ENCODE results near the gene FES.
"Not testable (repeated sequence)": the region's sequence is repeated elsewhere in the genome, so short reads cannot be mapped to it uniquely, and the experiment has no call there.

Gene FES

DNA sequence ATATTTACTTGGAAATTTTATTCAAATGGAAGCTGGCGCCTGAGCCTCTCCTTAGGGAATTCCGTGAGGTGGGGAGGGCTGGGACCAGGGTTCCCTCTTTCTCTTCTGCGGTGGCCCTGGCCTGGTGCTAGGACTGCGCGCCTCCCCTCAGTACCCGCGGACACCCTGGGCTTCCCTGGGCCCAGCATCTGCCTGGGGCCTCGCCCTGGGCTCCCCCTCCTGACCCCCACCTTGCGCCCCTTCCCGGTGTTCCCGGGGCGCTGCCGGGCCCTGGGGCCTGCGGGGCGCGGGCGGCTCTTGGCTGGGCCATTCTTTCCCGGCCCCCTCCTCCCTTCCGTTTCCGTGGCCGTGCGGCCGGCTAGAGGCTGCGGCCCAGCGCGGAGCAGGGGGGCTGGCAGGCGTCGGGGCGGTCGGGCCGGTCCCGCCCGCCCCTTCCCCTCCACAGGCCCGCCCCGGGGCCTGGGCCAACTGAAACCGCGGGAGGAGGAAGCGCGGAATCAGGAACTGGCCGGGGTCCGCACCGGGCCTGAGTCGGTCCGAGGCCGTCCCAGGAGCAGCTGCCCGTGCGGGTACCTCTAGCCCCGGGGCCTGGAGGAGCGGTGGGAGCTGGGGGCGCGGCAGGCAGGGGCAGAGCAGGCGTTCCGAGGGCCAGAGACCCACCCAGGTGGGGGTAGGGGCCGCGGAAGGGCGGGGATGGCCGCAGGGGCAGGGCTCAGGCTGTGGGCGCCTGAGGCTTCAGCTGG, at the start of gene FES:
FES (plus strand) TSS at position 529 of the 743 bp plus-strand sequence. CDS start 542 bp downstream, outside the sequence.
- no peak for DNase-seq (ENCODE audit: low read depth in 1 of 2, low spot score in 1 of 2)

DNA sequence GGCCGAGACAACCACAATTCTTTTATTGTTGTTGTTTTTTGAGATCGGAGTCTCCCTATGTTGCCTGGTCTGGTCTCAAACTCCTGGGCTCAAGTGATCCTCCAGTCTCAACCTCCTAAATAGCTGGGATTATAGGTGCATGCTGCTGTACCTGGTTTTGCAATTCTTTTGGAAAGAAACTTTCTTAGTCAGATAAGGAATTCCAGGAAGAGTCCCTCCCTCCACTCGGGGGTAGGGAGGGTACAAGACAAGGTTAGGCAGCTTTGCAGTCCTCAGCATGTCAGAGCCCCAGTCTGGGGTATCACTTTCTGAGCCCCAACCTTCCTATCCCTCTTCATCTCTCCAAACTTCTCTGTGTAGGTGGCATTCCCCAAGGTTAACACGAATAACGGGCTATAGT, 49.7 kb upstream of the FES start:
- no peak for DNase-seq (ENCODE audit: low read depth in 1 of 2, low spot score in 1 of 2)

- no peak for DNase-seq (ENCODE audit: low read depth in 1 of 2, low spot score in 1 of 2)
Observed at GRCh38 chr15:90836296-90836871, 47.9 kb upstream of the FES start.

- DNase-seq (ENCODE audit: low read depth in 1 of 2, low spot score in 1 of 2) = no peak
Observed at GRCh38 chr15:90837094-90837493, 47.2 kb upstream of the FES start.

DNA sequence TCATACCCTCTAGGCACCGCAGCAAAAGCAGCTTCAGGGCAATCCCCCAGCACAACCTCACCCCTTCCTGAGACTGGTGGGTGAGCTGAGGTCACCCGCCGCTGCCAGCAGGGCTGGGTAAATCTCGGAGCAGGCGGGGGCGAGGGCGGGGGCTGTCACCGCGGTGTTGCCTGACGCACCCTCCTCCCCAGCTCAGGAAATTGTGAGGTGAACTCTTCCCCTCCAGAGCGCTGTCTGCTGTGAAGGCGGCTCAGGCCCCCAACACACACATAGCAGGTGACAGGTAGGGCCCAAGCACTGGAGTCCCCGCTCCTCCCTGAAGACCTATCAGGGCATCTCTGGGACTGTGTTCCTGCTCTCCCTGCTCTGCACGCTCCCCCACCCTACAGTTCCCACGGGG, 46.2 kb upstream of the FES start:
- peak; percentile 59 to 70 for DNase-seq (ENCODE audit: low read depth in 1 of 2, low spot score in 1 of 2)

DNA sequence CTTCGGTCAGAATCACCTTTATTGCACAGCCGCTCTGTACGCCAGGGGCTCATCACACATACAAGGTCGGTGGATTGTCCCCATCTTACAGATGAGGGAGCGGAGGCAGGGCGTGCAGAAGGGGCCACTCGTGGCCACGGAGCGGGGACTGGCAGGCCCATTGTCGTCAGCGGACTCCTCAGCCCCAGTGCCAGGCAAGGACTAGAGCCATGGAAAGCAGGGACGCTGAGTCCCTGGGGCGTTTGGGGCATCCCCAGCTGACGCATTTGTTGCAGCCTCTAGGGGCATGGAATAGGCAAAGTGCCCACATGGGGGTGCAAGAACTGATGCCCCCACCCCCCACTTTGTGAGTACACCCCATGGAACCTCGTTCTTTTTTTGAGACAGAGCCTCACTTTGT, 45.8 kb upstream of the FES start:
- DNase-seq (ENCODE audit: low read depth in 1 of 2, low spot score in 1 of 2) = no peak

- no peak for DNase-seq (ENCODE audit: low read depth in 1 of 2, low spot score in 1 of 2)
Observed at GRCh38 chr15:90839187-90840071, 44.9 kb upstream of the FES start.

- DNase-seq (ENCODE audit: low read depth in 1 of 2, low spot score in 1 of 2) = no peak
Observed at GRCh38 chr15:90840157-90840855, 44.0 kb upstream of the FES start.

DNA sequence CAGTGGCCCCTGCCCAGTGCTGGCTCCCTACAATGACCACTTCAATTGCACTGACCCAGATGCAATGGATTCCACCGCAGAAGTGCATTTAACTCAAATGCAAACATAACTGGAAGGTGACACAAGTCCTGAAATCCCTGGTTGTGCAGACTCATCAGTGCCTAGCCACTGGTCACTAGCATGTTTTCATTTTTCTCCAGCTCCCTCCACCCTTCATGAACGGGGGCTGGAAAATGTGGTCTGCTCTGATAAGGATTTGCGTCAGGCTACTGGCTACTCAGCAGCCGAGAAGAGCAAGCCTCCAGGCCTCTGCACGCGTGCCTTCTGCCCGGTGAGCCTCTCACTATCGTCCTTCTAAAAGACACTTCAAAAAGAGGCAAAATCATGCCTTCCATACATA, 43.4 kb upstream of the FES start:
- DNase-seq (ENCODE audit: low read depth in 1 of 2, low spot score in 1 of 2) = no peak

GRCh38 chr15:90844696-90845095, 39.6 kb upstream of the FES start:
- DNase-seq (ENCODE audit: low read depth in 1 of 2, low spot score in 1 of 2) = no peak

DNA sequence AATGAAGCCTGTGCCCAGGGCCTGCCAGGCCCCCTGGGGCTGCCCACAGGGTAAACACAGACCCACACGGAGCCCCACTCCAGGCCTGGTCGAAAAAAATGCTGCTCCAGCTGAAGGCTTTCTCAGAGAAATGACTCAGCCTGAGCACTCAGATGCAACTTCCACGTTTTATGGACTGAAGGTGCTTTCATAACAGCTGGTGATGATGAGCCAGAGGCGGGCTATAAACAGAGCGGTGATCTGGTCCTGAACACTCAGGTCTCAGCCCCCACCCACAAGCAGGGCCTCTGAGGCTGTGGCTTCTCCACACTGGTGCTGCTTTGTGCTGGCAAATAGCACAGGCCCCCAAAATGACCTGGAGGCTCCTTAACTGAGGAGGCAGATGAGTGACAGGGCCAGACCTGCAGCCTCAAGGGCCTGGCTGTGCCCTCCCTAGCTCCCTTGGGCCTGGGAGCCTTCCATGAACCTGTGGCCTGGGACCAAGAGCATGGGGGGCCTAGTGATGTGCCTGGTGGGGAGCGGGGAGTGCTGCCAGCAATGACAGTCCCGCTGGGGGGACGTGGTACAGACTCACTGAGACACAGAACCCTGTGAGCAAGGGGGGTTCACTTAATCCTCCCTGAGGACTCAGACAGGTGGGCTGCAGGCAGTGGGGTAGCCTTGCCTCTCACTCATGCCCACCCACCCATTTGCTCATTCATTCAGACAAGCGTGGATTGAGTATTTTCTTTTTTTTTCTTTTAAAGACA, 38.9 kb upstream of the FES start:
- DNase-seq (ENCODE audit: low read depth in 1 of 2, low spot score in 1 of 2) = no peak

GRCh38 chr15:90849424-90849823, 34.9 kb upstream of the FES start:
- DNase-seq (ENCODE audit: low read depth in 1 of 2, low spot score in 1 of 2) = not testable (repeated sequence)

- no peak for DNase-seq (ENCODE audit: low read depth in 1 of 2, low spot score in 1 of 2)
Observed at GRCh38 chr15:90851114-90851513, 33.2 kb upstream of the FES start.

- no peak for DNase-seq (ENCODE audit: low read depth in 1 of 2, low spot score in 1 of 2)
Observed at GRCh38 chr15:90851940-90852339, 32.4 kb upstream of the FES start.

DNA sequence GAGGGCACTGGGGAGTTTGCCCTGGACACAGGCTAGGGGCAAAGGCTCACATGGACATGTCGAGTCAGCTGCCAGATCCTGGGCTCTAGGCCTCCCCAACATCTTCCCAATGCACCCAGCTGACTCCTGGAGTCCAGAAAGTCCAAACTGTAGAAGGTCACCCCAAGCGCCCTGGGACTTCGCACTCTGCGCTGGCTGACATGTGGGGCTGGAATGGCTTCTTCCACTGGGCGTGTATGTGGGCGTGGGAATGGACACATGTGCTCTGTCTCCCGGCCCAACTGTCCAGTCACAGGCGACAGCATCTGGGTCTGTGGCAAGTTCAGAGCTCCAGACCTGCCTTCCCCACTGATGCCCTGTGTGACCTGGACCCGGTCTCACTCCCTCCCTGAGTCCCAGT, 29.2 kb upstream of the FES start:
- no peak for DNase-seq (ENCODE audit: low read depth in 1 of 2, low spot score in 1 of 2)

DNA sequence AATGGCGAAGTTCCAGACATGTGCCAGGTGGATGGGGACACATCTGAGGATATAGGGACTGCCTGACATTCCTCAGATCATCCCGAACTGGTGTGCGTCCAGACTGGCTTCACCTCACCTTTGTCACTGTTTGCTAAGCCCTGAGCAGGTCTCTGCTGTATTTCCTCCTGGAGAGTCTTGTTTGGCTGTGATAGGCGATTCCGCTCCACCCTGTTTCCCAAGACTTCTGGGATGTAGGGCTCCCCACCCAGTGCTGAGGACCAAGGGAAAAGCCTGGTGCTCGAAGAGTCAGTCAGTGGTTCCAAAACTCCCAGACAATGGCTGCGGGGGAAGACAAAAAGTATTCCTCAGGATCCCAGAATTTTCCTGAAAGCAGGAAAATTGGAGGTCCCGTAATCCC, 27.0 kb upstream of the FES start:
- no peak for DNase-seq (ENCODE audit: low read depth in 1 of 2, low spot score in 1 of 2)

DNA sequence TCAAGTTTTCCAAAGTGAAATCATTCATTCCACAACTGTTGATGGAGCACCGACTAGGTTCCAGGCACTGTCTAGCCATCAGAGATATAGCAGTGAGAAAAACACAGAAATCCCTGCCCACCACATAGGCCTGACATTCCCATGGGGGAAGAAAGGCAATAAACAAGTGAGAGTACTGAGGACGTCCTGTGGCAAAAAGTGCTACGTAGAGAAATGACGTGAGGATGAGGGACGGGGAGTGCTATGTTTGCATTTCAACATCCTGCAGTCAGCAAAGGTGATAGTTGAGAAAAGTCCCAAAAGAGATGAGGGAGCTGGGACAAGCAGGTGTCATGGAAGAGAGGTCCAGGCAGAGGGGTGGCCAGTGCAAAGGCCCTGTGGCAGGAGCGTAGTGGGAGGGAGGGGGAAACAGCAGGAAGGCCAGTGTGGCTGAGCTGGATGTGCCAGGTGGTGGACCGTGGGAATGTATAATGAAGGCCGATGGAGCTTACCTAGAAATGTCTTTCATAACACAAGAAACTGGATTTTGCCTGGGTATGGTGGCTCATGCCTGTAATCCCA, 26.3 kb upstream of the FES start:
- no peak for DNase-seq (ENCODE audit: low read depth in 1 of 2, low spot score in 1 of 2)

GRCh38 chr15:90859234-90860131, 24.8 kb upstream of the FES start:
- DNase-seq (ENCODE audit: low read depth in 1 of 2, low spot score in 1 of 2) = no peak

DNA sequence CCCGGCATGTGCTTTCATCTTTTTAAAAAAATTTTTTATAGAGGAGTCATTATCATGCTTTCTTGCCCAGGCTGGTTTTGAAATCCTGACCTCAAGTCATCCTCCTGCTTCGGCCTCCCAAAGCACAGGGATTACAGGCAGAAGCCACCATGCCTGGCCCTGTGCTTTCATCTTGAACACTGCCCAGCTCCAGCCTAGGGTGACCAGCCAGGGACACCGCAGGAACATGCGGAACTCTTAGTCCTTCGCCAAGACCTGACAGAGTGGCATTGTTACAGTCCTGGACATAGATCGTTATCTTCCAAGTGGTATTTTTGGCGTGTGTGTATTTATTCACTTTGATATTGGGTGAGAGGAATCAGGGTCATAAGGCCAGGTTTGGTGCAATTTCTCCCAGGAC, 23.9 kb upstream of the FES start:
- DNase-seq (ENCODE audit: low read depth in 1 of 2, low spot score in 1 of 2) = no peak
